Astrocyte (in vitro differentiated cells and primary cell): Measurements from ENCODE around the gene POLN. TPM values are rescaled to one million over a fixed set of nuclear protein-coding genes. Genes with fewer than 3 reads are reported as not detected.

Source experiments
- DNase-seq: peaks from one replicate; pipeline ENCODE4 v3.0.0-alpha.2; 2010; ENCODE audit warnings: low read depth
- FAIRE-seq: peaks from 2 replicates; lab custom pipeline; 2011; peaks lifted over from hg19 to GRCh38; lab: Jason Lieb, UNC
- H2AFZ ChIP-seq: 2 replicates; pipeline ENCODE4 v1.6.0; 2012; ENCODE audit warnings: low read depth, low read length, inconsistent platforms
- H3K27ac ChIP-seq: 2 replicates; pipeline ENCODE4 v1.5.1; 2011; ENCODE audit warnings: low read depth, low read length, inconsistent platforms
- H3K27me3 ChIP-seq: 2 replicates; pipeline ENCODE4 v1.6.0; 2011; ENCODE audit warnings: low read length, inconsistent platforms; ENCODE audit not compliant: insufficient read depth
- H3K36me3 ChIP-seq: 2 replicates; pipeline ENCODE4 v1.5.1; 2011; ENCODE audit warnings: low read length, inconsistent platforms; ENCODE audit not compliant: insufficient read depth
- H3K4me1 ChIP-seq: 2 replicates; pipeline ENCODE4 v1.5.1; 2011; ENCODE audit warnings: low read length, inconsistent platforms; ENCODE audit not compliant: insufficient read depth
- H3K4me2 ChIP-seq: 2 replicates; pipeline ENCODE4 v1.6.0; 2012; ENCODE audit warnings: low read length, inconsistent platforms
- H3K4me3 ChIP-seq: 2 replicates; pipeline ENCODE4 v1.5.1; 2011; ENCODE audit warnings: low read depth, mild to moderate bottlenecking, low read length, inconsistent platforms; ENCODE audit not compliant: insufficient read depth
- H3K79me2 ChIP-seq: 2 replicates; pipeline ENCODE4 v1.6.0; 2012; ENCODE audit warnings: mild to moderate bottlenecking, low read length, inconsistent platforms; ENCODE audit not compliant: insufficient read depth
- H3K9ac ChIP-seq: 2 replicates; pipeline ENCODE4 v1.6.0; 2012; ENCODE audit warnings: mild to moderate bottlenecking, low read length, inconsistent platforms
- H3K9me3 ChIP-seq: 2 replicates; pipeline ENCODE4 v1.5.1; 2012; ENCODE audit warnings: low read depth, mild to moderate bottlenecking, low read length, inconsistent platforms; ENCODE audit not compliant: insufficient read depth
- H4K20me1 ChIP-seq: 2 replicates; pipeline ENCODE4 v1.6.0; 2012; ENCODE audit warnings: low read length, inconsistent platforms; ENCODE audit not compliant: insufficient read depth
- H3K27ac Mint-ChIP-seq: one replicate; pipeline ENCODE4 v1.8.0; 2021; ENCODE audit warnings: mild to moderate bottlenecking, mixed read lengths; ENCODE audit not compliant: unreplicated experiment
- H3K27me3 Mint-ChIP-seq: one replicate; pipeline ENCODE4 v1.8.0; 2021; ENCODE audit warnings: low read depth, mixed read lengths; ENCODE audit not compliant: unreplicated experiment
- H3K36me3 Mint-ChIP-seq: one replicate; pipeline ENCODE4 v1.8.0; 2021; ENCODE audit warnings: low read depth, mixed read lengths; ENCODE audit not compliant: unreplicated experiment
- H3K4me1 Mint-ChIP-seq: one replicate; pipeline ENCODE4 v1.8.0; 2021; ENCODE audit warnings: low read depth, mixed read lengths; ENCODE audit not compliant: unreplicated experiment
- H3K4me3 Mint-ChIP-seq: one replicate; pipeline ENCODE4 v1.8.0; 2021; ENCODE audit warnings: mild to moderate bottlenecking, moderate library complexity, mixed read lengths; ENCODE audit not compliant: unreplicated experiment
- H3K9me3 Mint-ChIP-seq: one replicate; pipeline ENCODE4 v1.8.0; 2021; ENCODE audit warnings: mild to moderate bottlenecking, mixed read lengths; ENCODE audit not compliant: unreplicated experiment
- CTCF ChIP-seq: IDR thresholded peaks from 2 replicates; pipeline ENCODE4 v1.5.1; 2011; ENCODE audit warnings: low read depth, mild to moderate bottlenecking, inconsistent platforms, low read length, moderate library complexity; ENCODE audit not compliant: insufficient read depth
- EZH2 ChIP-seq: IDR thresholded peaks from 2 replicates; pipeline ENCODE4 v1.6.1; 2012; ENCODE audit warnings: mild to moderate bottlenecking, low read length, inconsistent platforms; ENCODE audit not compliant: insufficient read depth
- total RNA-seq: library from RNA; stranded (reverse); gene quantifications from 2 replicates; pipeline ENCODE4 v1.2.1, GENCODE V29; 2021

POLN gene
- total RNA-seq, 1 donor from 2014 or later = 3.1 TPM

DNA sequence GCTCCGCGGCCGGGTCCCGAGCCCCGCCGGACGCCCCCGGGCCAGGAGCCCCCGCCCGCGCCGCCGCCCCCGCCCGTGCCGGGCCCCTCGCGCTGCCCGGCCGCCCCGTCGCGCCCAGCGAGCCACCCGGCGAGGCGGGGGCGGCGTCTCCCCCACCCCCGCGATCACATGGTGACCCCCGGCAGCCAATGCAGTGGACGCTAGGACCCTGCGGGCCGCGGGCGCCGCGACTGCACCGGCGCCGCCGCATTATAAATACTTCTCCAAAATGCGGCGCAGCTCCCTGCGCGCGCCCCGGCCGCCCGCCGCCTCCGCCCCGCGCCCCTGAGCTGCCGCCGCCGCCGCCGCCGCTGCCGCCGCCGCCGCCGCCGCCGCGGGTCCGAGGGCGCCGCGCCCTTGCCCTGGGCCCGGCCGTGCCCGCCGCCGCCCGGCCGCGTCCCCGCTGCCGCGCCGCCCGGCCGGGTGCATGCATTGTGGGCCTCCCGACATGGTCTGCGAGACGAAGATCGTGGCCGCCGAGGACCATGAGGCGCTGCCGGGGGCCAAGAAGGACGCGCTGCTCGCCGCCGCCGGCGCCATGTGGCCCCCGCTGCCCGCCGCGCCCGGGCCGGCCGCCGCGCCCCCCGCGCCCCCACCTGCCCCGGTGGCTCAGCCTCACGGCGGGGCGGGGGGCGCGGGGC lies 182.7 kb downstream of the POLN start, which contains the start of gene NAT8L:
NAT8L (plus strand) TSS at position 282 of the 680 bp plus-strand sequence; CDS start at position 467, 185 bp downstream.
- Histone ChIP-seq H3K9ac (no peak within 1 kb of the TSS), H3K9me3 (no peaks in the 10 kb centered on the region), H3K4me3 (no peak within 1 kb of the TSS), H3K4me1 (no peaks in the 10 kb centered on the region), H4K20me1 (no peaks in the 10 kb centered on the region), H2AFZ (no peak within 1 kb of the TSS), H3K4me2 (peak within 1 kb of the TSS; percentile 59), H3K27ac (no peak within 1 kb of the TSS), H3K27me3 (peaks cover 23% of the 10 kb centered on the region), H3K79me2 (no peaks in the 10 kb centered on the region), H3K36me3 (no peaks in the 10 kb centered on the region)
- Mint-ChIP-seq H3K4me3 (no peak within 1 kb of the TSS), H3K27ac (no peak within 1 kb of the TSS), H3K36me3 (no peaks in the 10 kb centered on the region), H3K27me3 (peaks cover 28% of the 10 kb centered on the region), H3K9me3 (no peaks in the 10 kb centered on the region), H3K4me1 (no peaks in the 10 kb centered on the region)
- no peak for DNase-seq
- FAIRE-seq = no peak
- TF ChIP-seq EZH2 = no peak
- TF ChIP-seq CTCF = no peak

DNA sequence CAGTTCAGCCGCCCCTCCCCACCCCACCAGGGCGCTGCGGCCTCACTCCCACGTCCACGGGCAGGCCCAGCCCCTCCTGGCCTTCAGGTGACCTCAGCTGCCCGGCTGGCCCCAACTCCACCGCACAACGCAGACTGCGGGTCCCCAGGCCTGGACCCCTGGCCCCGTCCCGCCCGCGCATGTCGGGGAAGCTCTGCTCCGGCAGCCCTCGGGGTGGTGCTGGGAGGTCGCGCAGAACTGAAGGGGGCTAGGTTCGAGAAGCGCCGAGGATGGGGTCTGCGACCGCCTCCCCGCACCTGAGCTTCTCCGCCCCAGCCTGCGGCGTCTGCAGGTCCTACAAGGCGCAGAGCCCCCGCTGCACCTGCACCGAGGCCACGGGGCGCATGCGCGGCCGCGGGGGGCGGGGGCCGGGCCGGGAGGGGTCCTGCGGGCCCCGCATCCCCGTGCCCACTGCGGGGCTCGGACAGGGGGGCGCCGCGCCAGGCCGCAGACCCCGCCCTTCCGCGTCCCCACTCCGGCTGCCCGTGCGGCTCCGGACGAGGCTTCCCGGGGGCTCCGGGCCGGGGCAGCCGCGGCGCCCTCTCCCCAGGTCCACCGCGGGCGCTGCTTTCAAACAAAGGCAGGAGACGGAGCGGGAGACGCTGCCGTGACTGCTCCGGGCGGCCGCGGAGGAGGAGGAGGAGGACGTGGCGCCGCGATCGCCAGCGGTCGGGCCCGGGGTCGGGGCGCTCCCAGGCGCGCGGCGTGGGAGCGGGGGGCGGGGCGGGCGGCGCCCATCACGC lies 183.5 kb downstream of the POLN start:
- H3K9me3 ChIP-seq = no peaks in the 10 kb centered on the region
- peak overlapping the region; percentile 59 for H3K4me2 ChIP-seq
- no peaks in the 10 kb centered on the region for H3K4me1 Mint-ChIP-seq
- H3K4me3 ChIP-seq = no peak overlapping the region
- H3K4me3 Mint-ChIP-seq = no peak overlapping the region
- no peaks in the 10 kb centered on the region for H3K4me1 ChIP-seq
- TF ChIP-seq EZH2 (peak; percentile 96), CTCF (no peak)
- no peaks in the 10 kb centered on the region for H4K20me1 ChIP-seq
- H3K27ac ChIP-seq = no peak overlapping the region
- H3K27me3 Mint-ChIP-seq = peaks cover 30% of the 10 kb centered on the region
- no peaks in the 10 kb centered on the region for H3K9me3 Mint-ChIP-seq
- H3K27ac Mint-ChIP-seq = no peak overlapping the region
- DNase-seq (no peak), FAIRE-seq (no peak)
- no peaks in the 10 kb centered on the region for H3K36me3 ChIP-seq
- H3K9ac ChIP-seq = no peak overlapping the region
- H3K36me3 Mint-ChIP-seq = no peaks in the 10 kb centered on the region
- no peak overlapping the region for H2AFZ ChIP-seq
- H3K79me2 ChIP-seq = no peaks in the 10 kb centered on the region
- peaks cover 27% of the 10 kb centered on the region for H3K27me3 ChIP-seq
